NCI-H146 (cell line): ENCODE results near the gene ANO9.

Source experiments
- DNase-seq: peaks from one replicate; lab custom pipeline; 2025; lab: John Stamatoyannopoulos, UW

The ANO9 gene

GRCh38 chr11:384511-384910, 57.3 kb downstream of the ANO9 start:
- DNase-seq = no peak

- DNase-seq = no peak
These were observed 58.4 kb downstream of the ANO9 start for GRCh38 chr11:383431-383830.

- no peak for DNase-seq
These were observed 59.7 kb downstream of the ANO9 start for GRCh38 chr11:382081-382629.

- DNase-seq = no peak
These were observed 60.2 kb downstream of the ANO9 start for GRCh38 chr11:381501-382072.

- DNase-seq = no peak
These were observed 60.8 kb downstream of the ANO9 start for GRCh38 chr11:380996-381395.

GRCh38 chr11:380491-380890, 61.3 kb downstream of the ANO9 start:
- no peak for DNase-seq

GRCh38 chr11:380095-380480, 61.7 kb downstream of the ANO9 start:
- DNase-seq = no peak

GRCh38 chr11:379205-380094, 62.4 kb downstream of the ANO9 start:
- no peak for DNase-seq

- no peak for DNase-seq
These were observed 63.8 kb downstream of the ANO9 start for GRCh38 chr11:377883-378500.

- DNase-seq = no peak
These were observed 64.5 kb downstream of the ANO9 start for GRCh38 chr11:377174-377865.

GRCh38 chr11:376531-377173, 65.2 kb downstream of the ANO9 start:
- DNase-seq = no peak

- DNase-seq = no peak
These were observed 66.5 kb downstream of the ANO9 start for GRCh38 chr11:375065-376025.

- DNase-seq = no peak
These were observed 67.9 kb downstream of the ANO9 start for GRCh38 chr11:373716-374551.

- DNase-seq = no peak
These were observed 68.7 kb downstream of the ANO9 start for GRCh38 chr11:372809-373715.

GRCh38 chr11:371716-372590, 69.9 kb downstream of the ANO9 start:
- DNase-seq = no peak

- DNase-seq = no peak
These were observed 70.8 kb downstream of the ANO9 start for GRCh38 chr11:371051-371450.

- DNase-seq = peak; percentile 38
These were observed 71.5 kb downstream of the ANO9 start for GRCh38 chr11:370070-370941.
